A549 (cell line): ENCODE results near the gene KIF3A. TPM values are rescaled to one million over a fixed set of nuclear protein-coding genes. Genes with fewer than 3 reads are reported as not detected.

Experiments
- ATAC-seq, 2 experiments: fragments of 200-7000 bp in 1 of 2; fragments of >200 bp in 1 of 2; cut with Nextera tagmentation in 1 of 2; cut with Tn5 transposase in 1 of 2; 3 replicates each; pipeline versions ENCODE4 v1.8.0 to v1.9.1; 2018 to 2020; ENCODE audit warnings: mild to moderate bottlenecking in 1 of 2, moderate library complexity in 1 of 2
- CTCF ChIA-PET: fragments of 300-600 bp; sonication (Branson Sonifier 250); formaldehyde crosslinking; extraction: SDS; loops from one replicate; lab custom pipeline; 2021; ENCODE audit warnings: antibody characterized with exemption, inconsistent platforms; lab: Yijun Ruan, JAX
- POLR2A ChIA-PET: fragments of 350-600 bp; formaldehyde crosslinking; extraction: SDS; loops from one replicate; lab custom pipeline; 2021; ENCODE audit warnings: antibody characterized with exemption, inconsistent platforms; lab: Yijun Ruan, JAX
- DNase-seq, 2 experiments: peaks; one replicate each; pipeline versions ENCODE4 v3.0.0 to v3.0.0-alpha.2; 2011 to 2016; ENCODE audit warnings: low read depth in 1 of 2, low spot score in 1 of 2
- FAIRE-seq: peaks from 2 replicates; lab custom pipeline; 2011; peaks lifted over from hg19 to GRCh38; lab: Jason Lieb, UNC
- H3K27ac ChIP-seq, 2 experiments: fragments of >200 bp; sonication (Bioruptor Twin); formaldehyde crosslinking; 3 replicates each; pipeline ENCODE4 v1.5.1; 2016 to 2017
- H3K4me1 ChIP-seq: fragments of >200 bp; sonication (Bioruptor Twin); formaldehyde crosslinking; 3 replicates; pipeline ENCODE4 v1.6.1; 2016
- H3K4me2 ChIP-seq: fragments of >200 bp; sonication (Bioruptor Twin); formaldehyde crosslinking; 3 replicates; pipeline ENCODE4 v1.6.1; 2016
- H3K4me3 ChIP-seq: fragments of >200 bp; sonication (Bioruptor Twin); formaldehyde crosslinking; 3 replicates; pipeline ENCODE4 v1.5.1; 2016
- H3K9me3 ChIP-seq: fragments of >200 bp; sonication (Bioruptor Twin); formaldehyde crosslinking; 3 replicates; pipeline ENCODE4 v1.6.1; 2016
- CBX2 ChIP-seq: fragments of 200-600 bp; sonication (generic); IDR thresholded peaks from 2 replicates; pipeline ENCODE4 v1.6.1; 2016; ENCODE audit warnings: low read depth, mild to moderate bottlenecking, borderline replicate concordance
- CHD2 ChIP-seq: fragments of 150-350 bp; IDR thresholded peaks from 2 replicates; pipeline ENCODE4 v1.6.1; 2014; ENCODE audit warnings: low read length; ENCODE audit not compliant: partially characterized antibody
- CHD4 ChIP-seq: fragments of 200-600 bp; sonication (generic); IDR thresholded peaks from 2 replicates; pipeline ENCODE4 v1.6.1; 2016; ENCODE audit warnings: antibody characterized with exemption, mild to moderate bottlenecking, borderline replicate concordance
- EHF ChIP-seq: fragments of 250-450 bp; sonication (Bioruptor Pico); IDR thresholded peaks from 2 replicates; pipeline ENCODE4 v1.5.0; 2020; ENCODE audit warnings: mild to moderate bottlenecking
- EHMT2 ChIP-seq: fragments of 200-600 bp; sonication (generic); IDR thresholded peaks from 2 replicates; pipeline ENCODE4 v1.6.1; 2016; ENCODE audit warnings: antibody characterized with exemption, low read depth, mild to moderate bottlenecking, moderate library complexity
- ESRRA ChIP-seq: fragments of 150-350 bp; IDR thresholded peaks from 2 replicates; pipeline ENCODE4 v1.6.1; 2014; ENCODE audit warnings: mild to moderate bottlenecking, low read length, borderline replicate concordance
- GATA3 ChIP-seq: IDR thresholded peaks from 2 replicates; pipeline ENCODE4 v1.6.1; 2012; ENCODE audit warnings: borderline replicate concordance
- HOXB13 ChIP-seq: fragments of 250-450 bp; sonication (Bioruptor Pico); IDR thresholded peaks from 2 replicates; pipeline ENCODE4 v1.5.0; 2020; ENCODE audit warnings: low read depth, mild to moderate bottlenecking, moderate library complexity
- HOXB5 ChIP-seq: fragments of 250-450 bp; sonication (Bioruptor Pico); IDR thresholded peaks from 2 replicates; pipeline ENCODE4 v1.5.0; 2020; ENCODE audit warnings: mild to moderate bottlenecking, moderate library complexity
- JUNB ChIP-seq: fragments of >200 bp; sonication (Bioruptor Twin); formaldehyde crosslinking; IDR thresholded peaks from 2 replicates; pipeline ENCODE4 v1.6.1; 2016
- KDM5A ChIP-seq: fragments of 200-600 bp; sonication (generic); IDR thresholded peaks from 2 replicates; pipeline ENCODE4 v1.6.1; 2016; ENCODE audit warnings: antibody characterized with exemption, mild to moderate bottlenecking
- MAFK ChIP-seq: fragments of 450-650 bp; IDR thresholded peaks from 2 replicates; pipeline ENCODE4 v1.6.1; 2014; ENCODE audit not compliant: partially characterized antibody
- MAZ ChIP-seq: fragments of 150-350 bp; IDR thresholded peaks from 2 replicates; pipeline ENCODE4 v1.6.1; 2014; ENCODE audit warnings: antibody characterized with exemption, low read depth, low read length, borderline replicate concordance
- MYC ChIP-seq: IDR thresholded peaks from 2 replicates; pipeline ENCODE4 v1.6.1; 2012; ENCODE audit warnings: mild to moderate bottlenecking, inconsistent platforms, low read length, improper control_type of control experiment, borderline replicate concordance
- NR3C1 ChIP-seq: fragments of >200 bp; sonication (Bioruptor Twin); formaldehyde crosslinking; IDR thresholded peaks from 3 replicates; pipeline ENCODE4 v1.6.1; 2017
- POLR2A ChIP-seq: IDR thresholded peaks from 2 replicates; pipeline ENCODE4 v1.6.1; 2012; ENCODE audit warnings: mild to moderate bottlenecking, low read length
- POLR2AphosphoS2 ChIP-seq: conservative IDR thresholded peaks from 2 replicates; pipeline ENCODE4 v1.6.1; 2012; ENCODE audit warnings: low read length, improper control_type of control experiment, inconsistent platforms
- RAD21 ChIP-seq, 2 experiments: fragments of >200 bp in 1 of 2; sonication (Bioruptor Twin) in 1 of 2; formaldehyde crosslinking in 1 of 2; IDR thresholded peaks in 1 of 2; conservative IDR thresholded peaks in 1 of 2; 2 replicates in 1 of 2; 3 replicates in 1 of 2; pipeline ENCODE4 v1.6.1; 2012 to 2018; ENCODE audit warnings: inconsistent platforms in 1 of 2
- RARB ChIP-seq: fragments of 250-450 bp; sonication (Bioruptor Pico); IDR thresholded peaks from 2 replicates; pipeline ENCODE4 v1.8.0; 2021; ENCODE audit warnings: mild to moderate bottlenecking, moderate library complexity
- RNF2 ChIP-seq: fragments of 200-600 bp; sonication (generic); IDR thresholded peaks from 2 replicates; pipeline ENCODE4 v1.6.1; 2016; ENCODE audit warnings: low read depth, mild to moderate bottlenecking, antibody characterized with exemption, moderate library complexity, borderline replicate concordance
- SMC3 ChIP-seq: fragments of >200 bp; sonication (Bioruptor Twin); formaldehyde crosslinking; IDR thresholded peaks from 3 replicates; pipeline ENCODE4 v1.6.1; 2018; ENCODE audit warnings: inconsistent platforms
- SREBF2 ChIP-seq: fragments of 450-650 bp; IDR thresholded peaks from 2 replicates; pipeline ENCODE4 v1.6.1; 2014; ENCODE audit warnings: mild to moderate bottlenecking, moderate library complexity
- TFCP2L1 ChIP-seq: fragments of 250-450 bp; sonication (Bioruptor Pico); IDR thresholded peaks from 2 replicates; pipeline ENCODE4 v1.5.0; 2021; ENCODE audit warnings: mild to moderate bottlenecking
- TP53 ChIP-seq: fragments of 250-450 bp; sonication (Bioruptor Pico); IDR thresholded peaks from 2 replicates; pipeline ENCODE4 v1.5.0; 2021; ENCODE audit warnings: mild to moderate bottlenecking, moderate library complexity
- WGBS: methylation state at CpG from one replicate; pipeline ENCODE4 v1.1.6; 2017; ENCODE audit errors: missing lambda C conversion rate; 5-methylcytosine and 5-hydroxymethylcytosine counted together
- polyA plus RNA-seq, 4 experiments: library from polyadenylated mRNA; depleted of rRNA in 3 of 4; stranded (reverse); fragments of >200 nt; fragmentation: RNase III in 1 of 4; extraction: RNeasy Plus Mini Kit Qiagen cat#74134 plus additional on column Dnase treatment in 1 of 4; gene quantifications; 2 replicates in 3 of 4; 3 replicates in 1 of 4; pipeline ENCODE4 v1.2.3, GENCODE V29; 2011 to 2017
- TF ChIP-seq, protein P1 (sequence below): fragments of >200 bp; sonication (Bioruptor Twin); formaldehyde crosslinking; IDR thresholded peaks from 3 replicates; pipeline ENCODE4 v1.5.1; 2016
- TF ChIP-seq, protein P2 (sequence below): fragments of >200 bp; sonication (Bioruptor Twin); formaldehyde crosslinking; IDR thresholded peaks from 2 replicates; pipeline ENCODE4 v1.6.1; 2016
- TF ChIP-seq, protein P3 (sequence below): fragments of 450-650 bp; IDR thresholded peaks from 2 replicates; pipeline ENCODE4 v1.6.1; 2014; ENCODE audit warnings: antibody characterized with exemption
- TF ChIP-seq, protein P4 (sequence below): fragments of 250-450 bp; sonication (Bioruptor Pico); IDR thresholded peaks from 2 replicates; pipeline ENCODE4 v1.5.0; 2021; ENCODE audit warnings: mild to moderate bottlenecking, moderate library complexity, borderline replicate concordance
- TF ChIP-seq, protein P5 (sequence below): IDR thresholded peaks from 2 replicates; pipeline ENCODE4 v1.6.1; 2012

KIF3A gene
- polyA plus RNA-seq, 2 of the 4 experiments (the other 2 are of a cell fraction), result 12.8 to 20.5 TPM

DNA sequence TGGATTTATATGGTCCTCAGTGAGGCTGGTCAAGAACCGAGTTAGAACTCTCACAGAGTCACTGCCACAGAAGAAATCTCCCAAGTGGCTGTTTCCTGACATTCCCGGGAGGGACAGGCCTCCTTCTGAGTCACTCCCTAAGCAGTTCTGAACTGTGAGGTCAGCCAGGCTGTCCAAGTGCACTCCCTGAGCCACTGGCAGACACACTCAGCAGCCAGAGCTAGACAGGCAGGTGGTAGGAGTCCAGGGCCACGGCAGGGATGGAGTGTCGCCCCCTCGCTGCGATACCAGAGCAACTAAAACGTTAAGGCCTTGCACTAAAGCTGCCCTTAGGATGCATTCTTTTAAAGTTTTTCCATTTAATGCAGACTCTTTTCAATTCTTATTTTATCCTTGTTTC lies 60.2 kb downstream of the KIF3A start (continued):
- no peak for TF ChIP-seq HOXB5
- TF ChIP-seq KDM5A, result no peak
- TF ChIP-seq GATA3, result no peak
- TF ChIP-seq SMC3, result peak; percentile 51
- TF ChIP-seq, protein P1, sequence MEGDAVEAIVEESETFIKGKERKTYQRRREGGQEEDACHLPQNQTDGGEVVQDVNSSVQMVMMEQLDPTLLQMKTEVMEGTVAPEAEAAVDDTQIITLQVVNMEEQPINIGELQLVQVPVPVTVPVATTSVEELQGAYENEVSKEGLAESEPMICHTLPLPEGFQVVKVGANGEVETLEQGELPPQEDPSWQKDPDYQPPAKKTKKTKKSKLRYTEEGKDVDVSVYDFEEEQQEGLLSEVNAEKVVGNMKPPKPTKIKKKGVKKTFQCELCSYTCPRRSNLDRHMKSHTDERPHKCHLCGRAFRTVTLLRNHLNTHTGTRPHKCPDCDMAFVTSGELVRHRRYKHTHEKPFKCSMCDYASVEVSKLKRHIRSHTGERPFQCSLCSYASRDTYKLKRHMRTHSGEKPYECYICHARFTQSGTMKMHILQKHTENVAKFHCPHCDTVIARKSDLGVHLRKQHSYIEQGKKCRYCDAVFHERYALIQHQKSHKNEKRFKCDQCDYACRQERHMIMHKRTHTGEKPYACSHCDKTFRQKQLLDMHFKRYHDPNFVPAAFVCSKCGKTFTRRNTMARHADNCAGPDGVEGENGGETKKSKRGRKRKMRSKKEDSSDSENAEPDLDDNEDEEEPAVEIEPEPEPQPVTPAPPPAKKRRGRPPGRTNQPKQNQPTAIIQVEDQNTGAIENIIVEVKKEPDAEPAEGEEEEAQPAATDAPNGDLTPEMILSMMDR, result peak; percentile 60
- no peak for TF ChIP-seq POLR2A
- TF ChIP-seq CHD2, result no peak
- TF ChIP-seq, protein P2, sequence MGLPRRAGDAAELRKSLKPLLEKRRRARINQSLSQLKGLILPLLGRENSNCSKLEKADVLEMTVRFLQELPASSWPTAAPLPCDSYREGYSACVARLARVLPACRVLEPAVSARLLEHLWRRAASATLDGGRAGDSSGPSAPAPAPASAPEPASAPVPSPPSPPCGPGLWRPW, result no peak

DNA sequence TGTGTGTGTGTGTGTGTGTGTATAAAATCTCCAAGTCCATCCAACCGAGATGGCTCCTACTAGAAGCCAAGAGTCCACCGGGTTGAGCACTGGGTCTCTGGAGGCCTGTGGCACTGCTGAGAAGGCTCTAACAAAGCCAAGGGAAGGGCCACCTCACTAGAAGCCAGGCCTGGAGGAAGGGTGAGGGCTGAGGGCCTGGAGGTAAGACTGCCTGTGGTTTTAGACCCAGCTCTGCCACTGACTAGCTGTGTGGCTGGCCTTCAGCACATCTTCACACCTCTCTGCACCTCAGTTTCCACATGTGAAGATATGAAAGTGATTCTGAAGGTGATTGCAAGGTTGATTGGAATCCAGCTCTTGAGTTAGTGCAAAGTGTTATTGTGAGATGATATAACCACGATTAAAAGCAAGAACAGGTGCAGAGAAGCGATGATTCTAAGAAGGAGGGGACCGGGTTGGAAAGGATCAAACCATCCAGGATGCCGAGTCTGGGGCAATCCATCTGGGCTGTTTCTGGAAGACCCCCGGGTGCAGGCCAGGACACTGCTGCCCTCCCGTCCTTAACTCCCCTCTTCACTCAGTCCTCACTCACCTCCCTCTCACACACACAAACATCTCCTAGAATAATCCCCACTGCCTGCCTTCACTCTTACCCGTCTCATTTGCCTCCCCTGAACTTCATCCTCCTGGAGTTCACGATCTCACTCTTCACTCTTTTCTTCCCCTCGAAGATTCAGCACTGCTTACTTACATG lies 61.2 kb downstream of the KIF3A start:
- no peak overlapping the region for H3K4me2 ChIP-seq
- ATAC-seq, result no peak
- TF ChIP-seq, protein P3, sequence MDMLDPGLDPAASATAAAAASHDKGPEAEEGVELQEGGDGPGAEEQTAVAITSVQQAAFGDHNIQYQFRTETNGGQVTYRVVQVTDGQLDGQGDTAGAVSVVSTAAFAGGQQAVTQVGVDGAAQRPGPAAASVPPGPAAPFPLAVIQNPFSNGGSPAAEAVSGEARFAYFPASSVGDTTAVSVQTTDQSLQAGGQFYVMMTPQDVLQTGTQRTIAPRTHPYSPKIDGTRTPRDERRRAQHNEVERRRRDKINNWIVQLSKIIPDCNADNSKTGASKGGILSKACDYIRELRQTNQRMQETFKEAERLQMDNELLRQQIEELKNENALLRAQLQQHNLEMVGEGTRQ, result no peak
- TF ChIP-seq HOXB13 (CRISPR knock-in tag) (no peak), TP53 (CRISPR knock-in tag) (no peak), RAD21 (conservative IDR thresholded peaks at IDR 0.05 in 1 of 2, IDR thresholded peaks at IDR 0.05 in 1 of 2) (no peak), TFCP2L1 (CRISPR knock-in tag) (no peak), CHD2 (no peak), CHD4 (no peak), POLR2AphosphoS2 (no peak), RARB (CRISPR knock-in tag) (no peak), MAFK (no peak)
- TF ChIP-seq, all 56 proteins: peak for 0
- H3K4me1 ChIP-seq, result peaks cover 32% of the 10 kb centered on the region
- ChIA-PET CTCF (interaction anchor here (0.7 to 4.2 kb wide), 10 partner anchors 11 to 150 kb away, joined by 3 to 37 read pairs (median 6); partner anchors contain the start of gene IL13), POLR2A (interaction anchor here (0.6 to 1.4 kb wide), 2 partner anchors 183 to 185 kb away, joined by 3 to 6 read pairs; partner anchors contain the start of gene IRF1)
- 0 out of 6 replicates have a peak overlapping the region, but pooled peaks of 1 of the 2 experiments have one; percentile 21 for H3K27ac ChIP-seq
- H3K4me3 ChIP-seq, result no peak overlapping the region
- 90% methylated on average over 11 of the region's 11 CpGs for WGBS
- FAIRE-seq, result no peak
- H3K9me3 ChIP-seq, result no peaks in the 10 kb centered on the region
- no peak for DNase-seq

DNA sequence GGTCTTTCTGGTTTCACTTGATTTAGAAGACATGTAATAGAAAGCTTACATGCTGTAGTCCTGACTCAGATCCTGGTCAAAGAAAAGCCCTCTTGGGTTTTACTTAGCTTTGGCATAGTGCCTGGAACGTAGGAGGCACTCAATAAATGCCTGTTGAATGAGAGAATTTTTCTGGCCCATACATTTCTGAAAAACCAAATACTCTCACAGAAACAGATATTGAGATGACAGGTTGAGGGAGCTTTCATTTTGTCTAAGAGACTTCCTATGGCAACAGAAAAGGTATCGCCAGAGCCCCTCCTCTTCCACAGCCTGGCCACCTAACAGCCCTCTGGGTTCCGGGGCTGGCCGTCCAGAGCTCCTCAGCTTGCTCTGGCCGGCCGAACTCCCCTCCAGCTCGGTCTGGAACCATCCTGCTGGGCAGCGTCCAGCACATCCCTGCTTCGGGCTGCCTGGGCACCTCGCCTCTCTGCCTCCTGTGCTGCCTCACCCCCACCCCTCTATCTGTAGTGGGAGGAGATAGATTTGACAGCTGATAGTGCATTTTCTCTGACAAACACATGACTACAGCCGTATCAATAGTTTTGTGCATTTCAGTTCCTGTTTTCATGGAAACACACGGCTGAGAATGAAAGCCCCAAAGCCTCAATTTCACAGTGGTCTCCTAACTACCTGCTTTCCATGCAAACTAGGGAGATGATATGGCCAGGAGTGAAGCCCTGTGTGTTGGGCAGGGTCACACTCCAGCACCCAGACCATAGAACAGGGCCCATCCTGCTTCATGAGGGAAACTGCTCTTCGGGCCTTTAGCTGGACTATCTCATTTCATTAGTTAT lies 62.5 kb downstream of the KIF3A start:
- peak; percentile 40 to 53; a peak in 4 of 6 replicates for ATAC-seq
- no peak for FAIRE-seq
- WGBS, result 64% methylated on average over 13 of the region's 13 CpGs
- peak overlapping the region in 1 of 2 experiments; percentile 38; a peak in 2 of 6 replicates for H3K27ac ChIP-seq
- DNase-seq, result peak; percentile 31 to 45
- H3K4me2 ChIP-seq, result peak overlapping the region; percentile 54
- ChIA-PET CTCF (interaction anchor here (1.0 to 1.8 kb wide), 3 partner anchors 11 to 154 kb away, joined by 3 to 7 read pairs (median 3); no protein-coding TSS in a partner anchor), POLR2A (interaction anchor here (0.6 kb wide), 1 partner anchor 184 kb away, joined by 6 read pairs; no protein-coding TSS in a partner anchor)
- no peak overlapping the region for H3K4me3 ChIP-seq
- H3K4me1 ChIP-seq, result peaks cover 32% of the 10 kb centered on the region
- no peaks in the 10 kb centered on the region for H3K9me3 ChIP-seq
- TF ChIP-seq JUNB, result no peak
- no peak for TF ChIP-seq MYC
- TF ChIP-seq SREBF2, result no peak
- no peak for TF ChIP-seq RNF2
- TF ChIP-seq ESRRA, result no peak
- no peak for TF ChIP-seq POLR2AphosphoS2
- TF ChIP-seq, protein P4, sequence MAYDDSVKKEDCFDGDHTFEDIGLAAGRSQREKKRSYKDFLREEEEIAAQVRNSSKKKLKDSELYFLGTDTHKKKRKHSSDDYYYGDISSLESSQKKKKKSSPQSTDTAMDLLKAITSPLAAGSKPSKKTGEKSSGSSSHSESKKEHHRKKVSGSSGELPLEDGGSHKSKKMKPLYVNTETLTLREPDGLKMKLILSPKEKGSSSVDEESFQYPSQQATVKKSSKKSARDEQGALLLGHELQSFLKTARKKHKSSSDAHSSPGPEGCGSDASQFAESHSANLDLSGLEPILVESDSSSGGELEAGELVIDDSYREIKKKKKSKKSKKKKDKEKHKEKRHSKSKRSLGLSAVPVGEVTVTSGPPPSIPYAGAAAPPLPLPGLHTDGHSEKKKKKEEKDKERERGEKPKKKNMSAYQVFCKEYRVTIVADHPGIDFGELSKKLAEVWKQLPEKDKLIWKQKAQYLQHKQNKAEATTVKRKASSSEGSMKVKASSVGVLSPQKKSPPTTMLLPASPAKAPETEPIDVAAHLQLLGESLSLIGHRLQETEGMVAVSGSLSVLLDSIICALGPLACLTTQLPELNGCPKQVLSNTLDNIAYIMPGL (CRISPR knock-in tag), result no peak
- no peak for TF ChIP-seq EHMT2
- TF ChIP-seq MAZ, result no peak
- no peak for TF ChIP-seq EHF (CRISPR knock-in tag)
- TF ChIP-seq CBX2, result no peak
- TF ChIP-seq, protein P5, sequence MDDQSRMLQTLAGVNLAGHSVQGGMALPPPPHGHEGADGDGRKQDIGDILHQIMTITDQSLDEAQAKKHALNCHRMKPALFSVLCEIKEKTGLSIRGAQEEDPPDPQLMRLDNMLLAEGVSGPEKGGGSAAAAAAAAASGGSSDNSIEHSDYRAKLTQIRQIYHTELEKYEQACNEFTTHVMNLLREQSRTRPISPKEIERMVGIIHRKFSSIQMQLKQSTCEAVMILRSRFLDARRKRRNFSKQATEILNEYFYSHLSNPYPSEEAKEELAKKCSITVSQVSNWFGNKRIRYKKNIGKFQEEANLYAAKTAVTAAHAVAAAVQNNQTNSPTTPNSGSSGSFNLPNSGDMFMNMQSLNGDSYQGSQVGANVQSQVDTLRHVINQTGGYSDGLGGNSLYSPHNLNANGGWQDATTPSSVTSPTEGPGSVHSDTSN, result no peak
- TF ChIP-seq NR3C1, result no peak
